HepG2 (cell line): Measurements from ENCODE around the gene RGL3. TPM values are rescaled to one million over a fixed set of nuclear protein-coding genes. Genes with fewer than 3 reads are reported as not detected.

Experiments
- SMYD3 ChIP-seq: sonication (generic); formaldehyde crosslinking; IDR thresholded peaks from 2 replicates; pipeline ENCODE4 v1.8.1; 2023; ENCODE audit warnings: mild to moderate bottlenecking, missing genetic modification reagents
- ZC3H13 ChIP-seq: sonication (generic); formaldehyde crosslinking; IDR thresholded peaks from 2 replicates; pipeline ENCODE4 v1.8.1; 2023; ENCODE audit warnings: mild to moderate bottlenecking, missing genetic modification reagents, moderate library complexity
- ZFX ChIP-seq: sonication (generic); formaldehyde crosslinking; IDR thresholded peaks from 2 replicates; pipeline ENCODE4 v1.4.0; 2020; ENCODE audit warnings: mild to moderate bottlenecking, low read depth, missing genetic modification reagents, moderate library complexity
- ZNF121 ChIP-seq: sonication (generic); formaldehyde crosslinking; IDR thresholded peaks from 2 replicates; pipeline ENCODE4 v1.5.0; 2020; ENCODE audit warnings: mild to moderate bottlenecking, missing genetic modification reagents
- polyA plus RNA-seq, 8 experiments: library from polyadenylated mRNA; depleted of rRNA in 3 of 8; stranded (reverse) in 7 of 8; unstranded in 1 of 8; fragments of >200 nt; fragmentation: Illumina TruSeq in 4 of 8; extraction: Trizol in 4 of 8; gene quantifications; 2 replicates each; pipeline versions ENCODE4 v1.2.1 to v1.2.3, GENCODE V29; 2011 to 2016; ENCODE audit warnings: low read depth in 4 of 8, missing spikeins in 1 of 8, mixed read lengths in 1 of 8; ENCODE audit not compliant: insufficient read depth in 1 of 8
- total RNA-seq, 5 experiments: library from RNA; depleted of rRNA; stranded (reverse); fragments of >200 nt; fragmentation: Illumina TruSeq; extraction: Trizol; gene quantifications; 2 replicates each; pipeline ENCODE4 v1.2.3, GENCODE V29; 2016; ENCODE audit warnings: low read depth in 1 of 5
- TF ChIP-seq, protein P1 (sequence below): sonication (generic); formaldehyde crosslinking; IDR thresholded peaks from 2 replicates; pipeline ENCODE4 v1.5.1; 2020; ENCODE audit warnings: mild to moderate bottlenecking, missing genetic modification reagents, moderate library complexity
- TF ChIP-seq, protein P2 (sequence below): sonication (generic); formaldehyde crosslinking; IDR thresholded peaks from 2 replicates; pipeline ENCODE4 v1.4.0; 2020; ENCODE audit warnings: mild to moderate bottlenecking, missing genetic modification reagents

The RGL3 gene
- total and polyA plus RNA-seq, 2 of the 13 experiments (the other 11 are each of a cell fraction or from before 2014, with no cell fraction given) = 4.2 to 7.6 TPM

DNA sequence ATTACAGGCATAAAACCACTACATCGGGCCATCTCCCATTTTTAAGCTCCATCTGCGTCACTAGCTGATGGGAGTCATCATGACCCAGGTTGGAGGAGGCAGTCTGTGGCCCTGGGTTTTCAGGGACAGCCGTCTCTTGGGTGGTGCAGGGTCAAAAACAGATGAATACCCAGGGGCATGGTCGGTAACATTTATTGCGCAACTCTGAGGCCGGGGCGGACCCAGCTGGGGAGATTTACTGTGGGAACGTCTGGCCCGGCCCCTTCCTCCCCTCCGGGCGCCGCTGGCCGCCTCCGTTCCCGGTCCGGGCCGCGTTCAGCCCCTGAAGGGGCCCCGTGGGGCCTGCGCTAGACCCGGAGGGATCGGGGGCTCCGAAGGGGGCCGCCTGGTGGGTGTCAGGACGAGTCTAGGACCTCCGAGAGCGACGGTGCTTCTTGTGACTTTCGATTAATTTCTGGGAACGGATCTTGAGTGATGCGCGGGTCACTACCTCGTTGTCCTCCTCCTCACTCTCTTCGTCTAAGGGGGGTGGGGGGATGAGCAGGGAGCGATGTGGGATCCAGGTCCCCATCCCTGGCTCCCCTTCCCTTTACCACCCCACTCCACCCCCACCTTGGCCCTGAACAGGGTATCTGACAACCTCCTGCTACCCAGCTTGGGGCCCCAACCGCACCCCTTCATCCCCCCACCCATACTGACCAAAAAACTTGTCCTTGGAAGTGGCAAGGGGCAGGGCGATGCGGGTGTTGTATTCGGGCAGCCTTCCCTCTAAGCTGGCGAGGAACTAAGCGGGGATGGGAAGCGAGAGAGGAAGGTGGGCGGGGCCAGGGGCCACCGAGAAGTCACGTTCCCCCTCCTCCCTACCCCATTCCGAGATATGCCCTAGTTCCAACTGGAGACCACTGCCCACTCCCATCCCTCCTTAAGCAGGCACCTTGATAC lies 1.6 kb upstream of the RGL3 start (continued):
- TF ChIP-seq, protein P1, sequence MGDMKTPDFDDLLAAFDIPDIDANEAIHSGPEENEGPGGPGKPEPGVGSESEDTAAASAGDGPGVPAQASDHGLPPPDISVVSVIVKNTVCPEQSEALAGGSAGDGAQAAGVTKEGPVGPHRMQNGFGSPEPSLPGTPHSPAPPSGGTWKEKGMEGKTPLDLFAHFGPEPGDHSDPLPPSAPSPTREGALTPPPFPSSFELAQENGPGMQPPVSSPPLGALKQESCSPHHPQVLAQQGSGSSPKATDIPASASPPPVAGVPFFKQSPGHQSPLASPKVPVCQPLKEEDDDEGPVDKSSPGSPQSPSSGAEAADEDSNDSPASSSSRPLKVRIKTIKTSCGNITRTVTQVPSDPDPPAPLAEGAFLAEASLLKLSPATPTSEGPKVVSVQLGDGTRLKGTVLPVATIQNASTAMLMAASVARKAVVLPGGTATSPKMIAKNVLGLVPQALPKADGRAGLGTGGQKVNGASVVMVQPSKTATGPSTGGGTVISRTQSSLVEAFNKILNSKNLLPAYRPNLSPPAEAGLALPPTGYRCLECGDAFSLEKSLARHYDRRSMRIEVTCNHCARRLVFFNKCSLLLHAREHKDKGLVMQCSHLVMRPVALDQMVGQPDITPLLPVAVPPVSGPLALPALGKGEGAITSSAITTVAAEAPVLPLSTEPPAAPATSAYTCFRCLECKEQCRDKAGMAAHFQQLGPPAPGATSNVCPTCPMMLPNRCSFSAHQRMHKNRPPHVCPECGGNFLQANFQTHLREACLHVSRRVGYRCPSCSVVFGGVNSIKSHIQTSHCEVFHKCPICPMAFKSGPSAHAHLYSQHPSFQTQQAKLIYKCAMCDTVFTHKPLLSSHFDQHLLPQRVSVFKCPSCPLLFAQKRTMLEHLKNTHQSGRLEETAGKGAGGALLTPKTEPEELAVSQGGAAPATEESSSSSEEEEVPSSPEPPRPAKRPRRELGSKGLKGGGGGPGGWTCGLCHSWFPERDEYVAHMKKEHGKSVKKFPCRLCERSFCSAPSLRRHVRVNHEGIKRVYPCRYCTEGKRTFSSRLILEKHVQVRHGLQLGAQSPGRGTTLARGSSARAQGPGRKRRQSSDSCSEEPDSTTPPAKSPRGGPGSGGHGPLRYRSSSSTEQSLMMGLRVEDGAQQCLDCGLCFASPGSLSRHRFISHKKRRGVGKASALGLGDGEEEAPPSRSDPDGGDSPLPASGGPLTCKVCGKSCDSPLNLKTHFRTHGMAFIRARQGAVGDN (CRISPR knock-in tag) = 0 out of 2 replicates have a peak, but pooled peaks have one; percentile 6
- TF ChIP-seq ZFX (CRISPR knock-in tag) (peak; percentile 12; the same call in 1 of the 2 replicates), ZC3H13 (CRISPR knock-in tag) (no peak), SMYD3 (CRISPR knock-in tag) (no peak), ZNF121 (peak; percentile 16; the same call in 1 of the 2 replicates)
- TF ChIP-seq, protein P2, sequence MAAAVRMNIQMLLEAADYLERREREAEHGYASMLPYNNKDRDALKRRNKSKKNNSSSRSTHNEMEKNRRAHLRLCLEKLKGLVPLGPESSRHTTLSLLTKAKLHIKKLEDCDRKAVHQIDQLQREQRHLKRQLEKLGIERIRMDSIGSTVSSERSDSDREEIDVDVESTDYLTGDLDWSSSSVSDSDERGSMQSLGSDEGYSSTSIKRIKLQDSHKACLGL (CRISPR knock-in tag) = no peak
